NCI-H524 (cell line): ENCODE results near the gene TRAPPC1.
A peak's percentile ranks its signal among the peaks of the same experiment; 100 is the strongest.
"Not testable (repeated sequence)": the region's sequence is repeated elsewhere in the genome, so short reads cannot be mapped to it uniquely, and the experiment has no call there.

Experiments used
- DNase-seq, 2 experiments: peaks; one replicate each; lab custom pipeline; 2025; lab: John Stamatoyannopoulos, UW

Gene TRAPPC1, protein sequence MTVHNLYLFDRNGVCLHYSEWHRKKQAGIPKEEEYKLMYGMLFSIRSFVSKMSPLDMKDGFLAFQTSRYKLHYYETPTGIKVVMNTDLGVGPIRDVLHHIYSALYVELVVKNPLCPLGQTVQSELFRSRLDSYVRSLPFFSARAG

GRCh38 chr17:7931709-7932482 lies at the start of gene TRAPPC1, which contains the start of gene CNTROB:
Gene TRAPPC1, minus strand, starts transcription at chr17:7931946. Its CDS starts 117 bp downstream, at chr17:7931829.
Gene CNTROB, plus strand, starts transcription at chr17:7932206. Its CDS starts 874 bp downstream, at chr17:7933080.
- DNase-seq: peak; percentile 87 to 92

- no peak for DNase-seq
Measured at GRCh38 chr17:7977805-7978204, 46.1 kb upstream of the TRAPPC1 start.

GRCh38 chr17:7977039-7977438 lies 45.3 kb upstream of the TRAPPC1 start:
- DNase-seq: no peak

- no peak for DNase-seq
Measured at GRCh38 chr17:7974638-7975131, 42.9 kb upstream of the TRAPPC1 start.

DNA sequence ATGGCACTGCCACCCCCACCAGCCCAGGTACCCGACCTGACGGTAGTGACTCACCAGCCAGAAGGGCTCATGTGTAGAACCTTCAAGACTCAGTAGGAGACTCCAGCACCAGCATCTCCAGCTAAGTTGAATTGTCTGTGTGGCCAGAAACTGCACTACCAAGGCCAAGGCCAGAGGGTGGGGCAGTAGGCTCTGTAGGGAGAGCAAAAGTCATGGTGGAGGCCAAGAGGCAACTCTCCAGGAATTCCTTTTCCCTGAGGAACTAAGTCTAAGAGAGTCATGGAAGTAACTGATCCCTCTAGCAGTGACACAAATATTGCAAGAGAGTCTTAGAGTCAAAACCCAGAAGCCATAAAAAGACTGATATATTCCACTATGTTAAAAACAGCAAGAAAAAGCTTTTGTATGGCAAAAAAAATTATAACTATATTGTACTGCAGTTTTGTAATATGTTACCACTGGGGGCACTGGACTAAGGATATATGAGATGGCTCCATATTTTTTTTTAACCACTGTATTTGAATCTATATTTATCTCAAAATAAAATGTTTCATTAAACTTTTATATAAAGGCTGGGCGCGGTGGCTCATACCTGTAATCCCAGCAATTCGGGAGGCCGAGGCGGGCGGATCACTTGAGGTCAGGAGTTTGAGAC lies 40.5 kb upstream of the TRAPPC1 start:
- DNase-seq: no peak

GRCh38 chr17:7971651-7972050 lies 39.9 kb upstream of the TRAPPC1 start:
- DNase-seq: no peak

DNA sequence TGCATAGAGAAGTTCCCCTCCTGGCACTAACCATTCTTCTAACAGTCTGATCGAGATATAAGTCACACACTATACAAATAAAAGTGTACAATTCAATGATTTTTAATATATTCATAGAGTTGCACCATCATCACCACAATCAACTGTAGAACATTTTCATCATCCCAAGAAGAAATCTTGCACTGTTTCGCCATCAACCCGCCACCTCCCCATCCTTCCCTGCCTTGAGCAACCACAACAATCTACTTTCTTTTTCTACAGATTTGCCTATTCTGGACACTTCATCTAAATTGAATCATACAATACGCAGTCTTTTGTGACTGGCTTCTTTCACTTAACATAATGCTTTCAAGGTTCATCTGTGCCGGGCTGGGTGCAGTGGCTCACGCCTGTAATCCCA lies 37.7 kb upstream of the TRAPPC1 start:
- no peak for DNase-seq

- DNase-seq: no peak
Measured at GRCh38 chr17:7967751-7968150, 36.0 kb upstream of the TRAPPC1 start.

- no peak for DNase-seq
Measured at GRCh38 chr17:7961421-7961820, 29.7 kb upstream of the TRAPPC1 start.

DNA sequence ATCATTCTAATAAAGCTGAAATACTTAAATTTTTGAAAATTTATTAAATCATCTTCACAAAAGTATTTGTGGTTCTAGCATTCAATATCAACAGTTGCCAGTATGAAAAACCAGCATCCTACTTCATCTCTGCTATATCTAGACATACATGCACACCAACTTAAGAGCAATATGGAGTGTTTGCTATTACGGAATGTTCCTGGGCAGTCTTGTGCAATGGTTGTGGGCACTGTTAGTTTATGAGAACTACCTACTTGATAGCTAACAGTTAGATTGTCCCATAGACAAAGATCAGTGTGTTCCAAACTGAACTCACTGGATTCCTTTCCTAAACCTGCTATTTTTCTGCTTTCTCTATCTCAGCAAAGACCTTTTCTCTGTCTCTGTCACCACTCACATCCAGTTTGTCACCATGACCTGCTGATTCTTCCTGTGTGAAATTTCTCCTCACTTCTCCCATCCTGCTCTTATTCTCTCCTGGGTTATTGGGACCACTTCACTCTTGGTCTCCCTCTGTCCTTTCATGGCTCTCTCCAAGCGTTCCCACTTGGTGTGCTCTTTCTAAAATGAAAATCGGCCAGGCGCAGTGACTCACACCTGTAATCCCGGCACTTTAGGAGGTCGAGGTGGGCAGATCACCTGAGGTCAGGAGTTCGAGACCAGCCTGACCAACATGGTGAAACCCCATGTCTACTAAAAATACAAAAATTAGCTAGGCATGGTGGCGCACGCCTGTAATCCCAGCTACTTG lies 27.9 kb upstream of the TRAPPC1 start:
- no peak for DNase-seq

GRCh38 chr17:7956228-7956965 lies 24.7 kb upstream of the TRAPPC1 start:
- DNase-seq: no peak

DNA sequence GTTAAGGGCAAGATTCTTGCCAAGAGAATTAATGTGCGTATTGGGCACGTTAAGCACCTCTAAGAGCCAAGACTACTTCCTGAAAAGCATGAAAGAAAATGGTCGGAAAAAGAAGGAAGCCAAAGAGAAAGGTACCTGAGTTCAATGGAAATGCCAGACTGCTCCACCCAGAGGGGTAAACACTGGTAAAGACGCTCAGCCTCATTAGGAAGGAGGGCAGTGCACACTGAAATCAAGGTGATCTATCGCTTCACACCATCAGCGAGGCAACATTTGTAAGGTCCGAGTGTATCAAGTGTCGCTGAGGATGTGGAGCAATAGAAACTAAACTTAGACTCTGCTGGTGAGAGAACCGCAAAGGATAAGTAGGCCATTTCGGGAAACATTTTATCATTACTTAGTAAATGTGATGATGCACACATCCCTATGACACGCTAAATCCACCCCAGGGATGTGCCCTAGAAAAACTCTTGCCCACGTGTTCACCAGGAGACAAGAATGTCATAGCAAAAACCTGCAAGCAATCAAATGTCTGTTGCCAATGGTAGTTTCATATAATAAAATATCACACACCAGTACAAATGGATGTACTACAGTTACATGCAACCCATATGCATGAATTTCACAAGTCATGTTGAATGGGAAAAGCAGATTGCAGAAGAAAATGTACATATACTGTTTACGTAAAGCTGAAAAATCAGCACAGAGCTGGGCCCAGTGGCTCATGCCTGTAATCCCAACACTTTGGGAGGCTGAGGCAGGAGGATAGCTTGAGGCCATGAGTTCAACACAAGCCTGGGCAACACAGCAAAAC lies 23.9 kb upstream of the TRAPPC1 start:
- DNase-seq: no peak

GRCh38 chr17:7953266-7953665 lies 21.5 kb upstream of the TRAPPC1 start:
- not testable (repeated sequence) for DNase-seq

- DNase-seq: no peak
Measured at GRCh38 chr17:7951143-7951792, 19.5 kb upstream of the TRAPPC1 start.

- no peak for DNase-seq
Measured at GRCh38 chr17:7950578-7950977, 18.8 kb upstream of the TRAPPC1 start.

DNA sequence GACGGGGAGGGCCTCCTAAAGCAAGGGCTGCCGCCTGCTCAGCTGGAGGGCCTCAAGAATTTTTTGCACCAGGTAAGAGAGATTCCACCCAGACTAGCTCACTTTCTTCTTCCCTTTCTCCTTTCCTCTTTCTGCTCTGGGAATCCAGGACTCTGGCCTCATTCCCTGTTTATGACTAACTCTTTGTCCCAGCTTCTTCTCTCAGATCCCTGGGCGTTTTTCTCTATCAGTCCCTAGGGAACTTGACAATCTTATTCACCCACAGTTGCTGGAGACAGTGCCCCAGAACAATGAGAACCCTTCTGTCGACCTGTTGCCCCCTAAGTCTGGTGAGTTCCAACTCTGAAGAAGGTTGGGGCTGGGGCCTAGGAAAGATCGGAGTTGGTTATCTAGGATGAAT lies 15.9 kb upstream of the TRAPPC1 start:
- no peak for DNase-seq

- no peak for DNase-seq
Measured at GRCh38 chr17:7946441-7946840, 14.7 kb upstream of the TRAPPC1 start.

GRCh38 chr17:7945651-7946050 lies 13.9 kb upstream of the TRAPPC1 start:
- no peak for DNase-seq

DNA sequence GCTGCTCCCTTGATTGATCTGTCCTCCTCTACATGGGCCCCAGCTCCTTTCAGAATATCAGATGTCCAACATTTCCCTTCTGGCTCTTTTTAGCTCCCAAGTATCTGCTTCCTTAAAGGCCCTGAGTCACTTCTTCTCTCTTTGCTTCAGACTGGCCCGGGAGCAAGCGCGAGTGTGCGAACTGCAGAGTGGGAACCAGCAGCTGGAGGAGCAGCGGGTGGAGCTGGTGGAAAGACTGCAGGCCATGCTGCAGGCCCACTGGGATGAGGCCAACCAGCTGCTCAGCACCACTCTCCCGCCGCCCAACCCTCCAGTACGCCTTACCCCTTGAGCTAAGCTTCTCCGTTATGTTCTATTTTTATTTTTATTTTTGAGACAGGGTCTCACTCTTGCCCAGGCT lies 12.6 kb upstream of the TRAPPC1 start:
- no peak for DNase-seq

GRCh38 chr17:7943291-7943690 lies 11.5 kb upstream of the TRAPPC1 start:
- no peak for DNase-seq
